Activated naive CD8-positive, alpha-beta T cell (primary cell): ENCODE data around the gene DHCR7.
"Not testable (repeated sequence)": the region's sequence is repeated elsewhere in the genome, so short reads cannot be mapped to it uniquely, and the experiment has no call there.

Source experiments
- H3K27ac Mint-ChIP-seq: one replicate; pipeline ENCODE4 v1.8.0; 2021; ENCODE audit warnings: mixed read lengths
- H3K27me3 Mint-ChIP-seq: one replicate; pipeline ENCODE4 v1.8.0; 2021; ENCODE audit warnings: mixed read lengths
- H3K36me3 Mint-ChIP-seq: one replicate; pipeline ENCODE4 v1.8.0; 2021; ENCODE audit warnings: mixed read lengths
- H3K4me1 Mint-ChIP-seq: one replicate; pipeline ENCODE4 v1.8.0; 2021; ENCODE audit warnings: low read depth, mixed read lengths
- H3K4me3 Mint-ChIP-seq: one replicate; pipeline ENCODE4 v1.8.0; 2021; ENCODE audit warnings: mild to moderate bottlenecking, mixed read lengths
- H3K9me3 Mint-ChIP-seq: one replicate; pipeline ENCODE4 v1.8.0; 2021; ENCODE audit warnings: low read depth, mixed read lengths

DHCR7 gene

GRCh38 chr11:71430166-71430565 lies 18.0 kb downstream of the DHCR7 start:
- peaks cover 7% of the 10 kb centered on the region for H3K4me1 Mint-ChIP-seq
- H3K27me3 Mint-ChIP-seq, result no peaks in the 10 kb centered on the region

GRCh38 chr11:71429701-71430100 lies 18.5 kb downstream of the DHCR7 start:
- peaks cover 7% of the 10 kb centered on the region for H3K4me1 Mint-ChIP-seq
- H3K36me3 Mint-ChIP-seq, result no peaks in the 10 kb centered on the region
- no peak overlapping the region for H3K4me3 Mint-ChIP-seq
- H3K27ac Mint-ChIP-seq, result no peak overlapping the region
- peaks cover 4% of the 10 kb centered on the region for H3K9me3 Mint-ChIP-seq
- H3K27me3 Mint-ChIP-seq, result no peaks in the 10 kb centered on the region

More at GRCh38 chr11:71430166-71430565, 18.0 kb downstream of the DHCR7 start:
- H3K4me3 Mint-ChIP-seq, result no peak overlapping the region
- H3K36me3 Mint-ChIP-seq, result no peaks in the 10 kb centered on the region
- H3K27ac Mint-ChIP-seq, result no peak overlapping the region
- H3K9me3 Mint-ChIP-seq, result peaks cover 4% of the 10 kb centered on the region

- H3K27ac Mint-ChIP-seq, result no peak overlapping the region
- H3K4me3 Mint-ChIP-seq, result no peak overlapping the region
- no peaks in the 10 kb centered on the region for H3K27me3 Mint-ChIP-seq
- peaks cover 7% of the 10 kb centered on the region for H3K4me1 Mint-ChIP-seq
- no peaks in the 10 kb centered on the region for H3K36me3 Mint-ChIP-seq
- peaks cover 4% of the 10 kb centered on the region for H3K9me3 Mint-ChIP-seq
Measured at GRCh38 chr11:71428861-71429435, 19.2 kb downstream of the DHCR7 start.

- no peaks in the 10 kb centered on the region for H3K36me3 Mint-ChIP-seq
- no peaks in the 10 kb centered on the region for H3K27me3 Mint-ChIP-seq
- no peak overlapping the region for H3K27ac Mint-ChIP-seq
- peaks cover 4% of the 10 kb centered on the region for H3K9me3 Mint-ChIP-seq
- no peak overlapping the region for H3K4me3 Mint-ChIP-seq
- H3K4me1 Mint-ChIP-seq, result peaks cover 9% of the 10 kb centered on the region
Measured at GRCh38 chr11:71426413-71426812, 21.8 kb downstream of the DHCR7 start.

GRCh38 chr11:71425860-71426259 lies 22.3 kb downstream of the DHCR7 start:
- H3K4me3 Mint-ChIP-seq, result no peak overlapping the region
- H3K36me3 Mint-ChIP-seq, result no peaks in the 10 kb centered on the region
- H3K4me1 Mint-ChIP-seq, result peaks cover 9% of the 10 kb centered on the region
- no peak overlapping the region for H3K27ac Mint-ChIP-seq
- peaks cover 4% of the 10 kb centered on the region for H3K9me3 Mint-ChIP-seq
- no peaks in the 10 kb centered on the region for H3K27me3 Mint-ChIP-seq

GRCh38 chr11:71425409-71425808 lies 22.8 kb downstream of the DHCR7 start:
- H3K36me3 Mint-ChIP-seq, result no peaks in the 10 kb centered on the region
- peaks cover 4% of the 10 kb centered on the region for H3K9me3 Mint-ChIP-seq
- H3K27ac Mint-ChIP-seq, result no peak overlapping the region
- peaks cover 9% of the 10 kb centered on the region for H3K4me1 Mint-ChIP-seq
- no peaks in the 10 kb centered on the region for H3K27me3 Mint-ChIP-seq
- H3K4me3 Mint-ChIP-seq, result no peak overlapping the region

- Mint-ChIP-seq H3K4me3 (no peak overlapping the region), H3K36me3 (no peaks in the 10 kb centered on the region), H3K4me1 (peaks cover 9% of the 10 kb centered on the region), H3K27me3 (no peaks in the 10 kb centered on the region), H3K9me3 (peaks cover 4% of the 10 kb centered on the region), H3K27ac (no peak overlapping the region)
Measured at GRCh38 chr11:71423181-71423790, 24.9 kb downstream of the DHCR7 start.

GRCh38 chr11:71422318-71422717 lies 25.9 kb downstream of the DHCR7 start:
- H3K4me3 Mint-ChIP-seq, H3K36me3 Mint-ChIP-seq, H3K9me3 Mint-ChIP-seq, H3K27ac Mint-ChIP-seq, H3K27me3 Mint-ChIP-seq, H3K4me1 Mint-ChIP-seq: not testable (repeated sequence)

GRCh38 chr11:71421392-71421950 lies 26.7 kb downstream of the DHCR7 start:
- Mint-ChIP-seq H3K27ac (no peak overlapping the region), H3K4me1 (peaks cover 5% of the 10 kb centered on the region), H3K27me3 (no peaks in the 10 kb centered on the region), H3K36me3 (no peaks in the 10 kb centered on the region), H3K4me3 (no peak overlapping the region), H3K9me3 (no peaks in the 10 kb centered on the region)

GRCh38 chr11:71420455-71421241 lies 27.5 kb downstream of the DHCR7 start:
- no peaks in the 10 kb centered on the region for H3K36me3 Mint-ChIP-seq
- H3K27ac Mint-ChIP-seq, result no peak overlapping the region
- no peak overlapping the region for H3K4me3 Mint-ChIP-seq
- no peaks in the 10 kb centered on the region for H3K9me3 Mint-ChIP-seq
- H3K27me3 Mint-ChIP-seq, result no peaks in the 10 kb centered on the region
- H3K4me1 Mint-ChIP-seq, result peaks cover 3% of the 10 kb centered on the region

- H3K9me3 Mint-ChIP-seq, result no peaks in the 10 kb centered on the region
Measured at GRCh38 chr11:71418643-71419042, 29.6 kb downstream of the DHCR7 start.

GRCh38 chr11:71414645-71415044 lies 33.5 kb downstream of the DHCR7 start:
- H3K27me3 Mint-ChIP-seq, result peaks cover 3% of the 10 kb centered on the region
- H3K4me1 Mint-ChIP-seq, result no peaks in the 10 kb centered on the region
- H3K4me3 Mint-ChIP-seq, result no peak overlapping the region
- no peaks in the 10 kb centered on the region for H3K36me3 Mint-ChIP-seq
- no peaks in the 10 kb centered on the region for H3K9me3 Mint-ChIP-seq
- H3K27ac Mint-ChIP-seq, result no peak overlapping the region

More at GRCh38 chr11:71418643-71419042, 29.6 kb downstream of the DHCR7 start:
- no peak overlapping the region for H3K27ac Mint-ChIP-seq
- peaks cover 2% of the 10 kb centered on the region for H3K4me1 Mint-ChIP-seq
- H3K27me3 Mint-ChIP-seq, result peaks cover 3% of the 10 kb centered on the region
- no peak overlapping the region for H3K4me3 Mint-ChIP-seq
- no peaks in the 10 kb centered on the region for H3K36me3 Mint-ChIP-seq

GRCh38 chr11:71410363-71410966 lies 37.7 kb downstream of the DHCR7 start:
- Mint-ChIP-seq H3K4me1 (no peaks in the 10 kb centered on the region), H3K9me3 (no peaks in the 10 kb centered on the region), H3K4me3 (no peak overlapping the region), H3K27ac (no peak overlapping the region), H3K36me3 (no peaks in the 10 kb centered on the region), H3K27me3 (peaks cover 3% of the 10 kb centered on the region)

- Mint-ChIP-seq H3K27ac (no peak overlapping the region), H3K4me1 (no peaks in the 10 kb centered on the region), H3K27me3 (no peaks in the 10 kb centered on the region)
Measured at GRCh38 chr11:71408826-71409225, 39.4 kb downstream of the DHCR7 start.

GRCh38 chr11:71407356-71407755 lies 40.8 kb downstream of the DHCR7 start:
- H3K9me3 Mint-ChIP-seq, result peaks cover 4% of the 10 kb centered on the region
- no peaks in the 10 kb centered on the region for H3K36me3 Mint-ChIP-seq
- no peak overlapping the region for H3K27ac Mint-ChIP-seq
- H3K27me3 Mint-ChIP-seq, result no peaks in the 10 kb centered on the region
- H3K4me1 Mint-ChIP-seq, result no peaks in the 10 kb centered on the region
- H3K4me3 Mint-ChIP-seq, result no peak overlapping the region

More at GRCh38 chr11:71408826-71409225, 39.4 kb downstream of the DHCR7 start:
- peaks cover 4% of the 10 kb centered on the region for H3K9me3 Mint-ChIP-seq
- H3K4me3 Mint-ChIP-seq, result no peak overlapping the region
- no peaks in the 10 kb centered on the region for H3K36me3 Mint-ChIP-seq
